GM19351 (cell line): ENCODE measurements around the gene THSD4.
"Not testable (repeated sequence)": the region's sequence is repeated elsewhere in the genome, so short reads cannot be mapped to it uniquely, and the experiment has no call there.

ENCODE experiments used
- ATAC-seq: cut with Tn5 transposase; IDR thresholded peaks from one replicate; pipeline ENCODE4 v1.9.1; 2021; ENCODE audit warnings: mild to moderate bottlenecking, moderate library complexity; ENCODE audit not compliant: unreplicated experiment

Gene THSD4

DNA sequence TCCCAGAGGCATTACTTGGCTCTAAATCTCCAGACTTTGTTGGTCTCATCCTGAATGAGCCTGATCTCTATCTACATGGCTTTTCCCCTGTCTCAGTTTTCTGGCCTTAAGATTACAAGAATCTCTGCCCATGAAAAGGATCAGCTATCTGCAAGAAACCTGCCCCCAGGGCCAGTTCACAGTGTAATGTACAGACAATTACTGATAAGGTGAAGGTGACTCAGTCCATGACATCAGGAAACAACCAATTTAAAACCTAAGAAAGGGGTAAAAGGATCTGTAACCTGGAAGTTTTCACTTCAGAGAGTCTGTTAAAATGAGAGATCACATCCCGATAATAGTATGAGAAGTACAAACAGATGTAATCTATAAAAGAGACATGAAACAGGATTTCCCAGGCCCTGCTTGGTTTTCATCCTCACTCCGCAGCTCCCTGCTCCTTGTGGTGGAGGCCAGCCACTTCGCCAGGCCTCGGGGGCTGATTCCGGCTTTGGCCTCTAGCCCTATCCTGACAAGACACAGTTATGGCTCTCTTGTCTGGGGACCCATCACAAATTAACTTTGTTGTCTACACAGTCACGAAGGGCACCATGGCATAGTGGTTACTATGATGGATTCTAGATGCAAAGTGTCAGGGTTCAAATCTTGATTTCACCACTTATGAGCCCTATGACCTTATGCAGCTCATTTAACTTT lies 136.9 kb downstream of the THSD4 start:
- no peak for ATAC-seq

DNA sequence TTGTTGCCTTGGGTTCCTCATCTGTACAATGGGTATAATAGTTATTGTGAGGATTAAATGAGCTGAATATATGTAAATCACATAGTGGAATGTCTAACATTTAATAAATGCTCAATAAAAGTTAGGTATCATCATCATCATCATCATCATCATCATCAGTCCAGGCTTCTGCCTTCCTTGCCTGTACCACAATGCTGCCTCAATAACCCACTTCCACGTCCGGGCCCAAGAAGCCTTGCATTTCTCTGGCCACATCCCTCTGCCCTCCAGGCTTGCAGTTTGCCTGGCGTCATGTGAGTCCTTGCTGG lies 137.4 kb downstream of the THSD4 start:
- no peak for ATAC-seq

DNA sequence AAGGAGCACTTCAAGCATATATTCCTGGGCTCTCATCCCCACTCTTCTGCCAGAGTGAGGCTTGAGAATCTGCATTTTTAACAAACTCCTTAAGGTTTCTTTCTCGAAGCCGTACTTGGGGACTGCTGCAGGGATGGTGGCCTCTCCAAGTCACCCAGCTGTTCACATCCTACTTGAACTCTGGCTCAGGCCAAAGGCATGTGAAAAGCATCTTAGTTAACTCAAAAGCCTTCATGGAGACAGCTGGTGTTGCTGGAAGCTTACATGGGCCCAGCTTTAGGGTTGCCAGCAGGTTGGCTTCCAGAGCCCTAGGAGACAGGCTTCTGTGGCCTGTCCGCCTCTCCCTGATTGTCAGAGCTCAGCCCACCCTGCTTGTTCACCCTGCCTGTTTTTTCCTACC lies 139.2 kb downstream of the THSD4 start:
- ATAC-seq = no peak

DNA sequence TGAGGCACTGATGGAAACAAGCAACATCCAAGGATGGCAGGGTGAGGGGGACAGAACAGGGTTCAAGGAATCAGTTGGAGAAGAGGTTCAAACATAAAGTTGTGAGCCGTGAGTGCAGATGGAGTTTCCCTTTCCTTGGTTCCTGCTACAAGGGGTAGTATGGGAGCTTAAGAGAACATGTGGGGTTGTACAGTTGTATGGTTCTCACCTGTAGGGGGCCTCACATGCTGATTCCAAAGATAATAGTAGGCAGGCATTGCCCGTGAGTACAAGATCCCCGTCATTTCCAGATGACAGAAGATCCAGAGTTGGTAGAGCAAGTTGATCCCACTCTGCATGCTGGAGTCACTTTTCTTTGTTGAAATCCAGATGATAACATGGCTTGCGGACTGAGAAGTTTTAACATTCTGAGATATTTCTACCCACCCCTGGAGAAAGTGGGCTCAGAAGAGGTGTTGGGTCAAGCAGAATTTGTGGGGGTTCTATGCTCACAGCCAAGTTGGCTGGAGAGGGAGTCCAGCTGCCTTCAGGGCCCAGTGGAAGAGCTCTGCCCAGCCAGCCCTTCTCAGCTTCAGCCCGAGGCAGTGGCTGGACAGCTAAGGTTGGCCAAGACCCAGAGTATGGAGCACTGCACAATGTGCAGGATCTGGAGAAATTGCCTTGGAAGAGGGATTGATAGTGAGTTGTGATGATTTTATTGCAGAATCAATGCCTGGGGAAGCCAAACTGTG lies 141.8 kb downstream of the THSD4 start:
- no peak for ATAC-seq

DNA sequence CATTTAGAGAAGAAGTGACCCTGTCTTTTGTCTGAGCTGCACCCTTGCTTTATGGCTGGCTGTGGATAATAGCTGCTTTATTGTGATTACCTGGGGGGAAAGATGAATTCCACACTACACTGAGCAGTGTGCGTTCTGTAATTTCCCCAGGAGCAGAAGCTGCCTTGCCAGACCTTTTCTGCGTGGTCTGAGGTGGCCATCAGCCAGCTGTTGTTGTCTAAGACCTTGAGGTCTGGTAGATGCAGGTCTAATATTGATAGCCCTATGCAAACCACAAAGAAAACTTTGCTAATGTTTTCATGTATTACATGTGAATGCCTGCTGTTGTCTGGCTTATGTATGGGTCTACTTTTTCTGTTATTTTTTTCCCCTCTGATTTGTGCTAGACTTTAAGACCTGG lies 144.6 kb downstream of the THSD4 start:
- ATAC-seq = no peak

DNA sequence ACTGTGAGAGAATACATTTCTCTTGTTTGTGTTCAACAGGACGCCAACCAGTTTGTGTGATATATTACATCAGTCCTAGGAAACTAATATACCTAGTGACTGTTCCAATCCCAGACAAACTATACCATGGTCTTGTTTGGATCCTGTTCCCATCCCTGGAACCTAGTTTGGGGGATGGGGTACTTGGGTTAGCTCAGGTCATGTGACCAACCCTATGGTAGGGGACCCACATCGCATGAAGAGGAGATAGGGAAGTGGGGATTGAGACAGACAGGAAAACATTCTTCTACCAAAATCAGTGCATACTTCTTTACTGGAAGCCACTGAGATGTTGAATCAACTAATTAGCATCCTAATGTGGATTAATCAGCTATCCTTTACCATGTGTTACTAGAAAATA lies 146.1 kb downstream of the THSD4 start:
- ATAC-seq = no peak

DNA sequence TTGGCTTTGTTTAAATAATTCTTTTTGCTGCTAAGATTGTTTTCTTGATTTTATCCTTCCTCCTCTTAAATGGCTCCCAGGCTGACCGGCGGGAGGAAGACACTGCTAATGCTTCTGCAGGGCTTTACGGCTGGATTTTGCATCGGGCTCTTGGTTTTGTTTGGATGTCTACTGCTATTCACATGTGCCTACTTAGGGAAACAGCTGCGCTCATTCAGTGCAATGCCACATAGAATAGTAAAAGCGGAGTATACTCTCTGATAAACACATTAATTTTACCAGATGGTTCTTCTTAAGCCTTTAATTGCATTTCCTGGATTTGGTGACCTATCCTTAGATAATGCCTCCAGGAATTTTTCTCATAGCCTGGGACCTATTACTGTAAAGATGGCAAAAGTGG lies 146.6 kb downstream of the THSD4 start:
- no peak for ATAC-seq

DNA sequence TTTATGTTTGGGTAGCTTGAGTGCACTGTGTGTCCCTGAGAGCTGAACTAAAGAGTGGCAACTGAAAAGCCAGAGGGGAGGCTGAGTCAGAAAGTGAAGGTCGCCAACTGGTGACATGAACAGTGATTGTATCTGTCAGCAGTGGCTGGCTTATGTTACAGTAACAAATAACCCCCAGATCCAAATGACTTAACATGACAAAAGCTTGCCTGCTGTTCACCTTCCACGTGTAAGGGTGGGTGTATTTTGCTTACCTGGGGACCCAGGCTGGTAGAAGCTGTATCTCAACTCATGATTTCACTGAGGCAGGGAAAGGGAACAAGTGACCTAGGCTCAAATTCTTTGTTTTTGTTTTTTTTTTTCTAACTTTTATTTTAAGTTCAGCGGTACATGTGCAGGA lies 147.3 kb downstream of the THSD4 start:
- no peak for ATAC-seq

DNA sequence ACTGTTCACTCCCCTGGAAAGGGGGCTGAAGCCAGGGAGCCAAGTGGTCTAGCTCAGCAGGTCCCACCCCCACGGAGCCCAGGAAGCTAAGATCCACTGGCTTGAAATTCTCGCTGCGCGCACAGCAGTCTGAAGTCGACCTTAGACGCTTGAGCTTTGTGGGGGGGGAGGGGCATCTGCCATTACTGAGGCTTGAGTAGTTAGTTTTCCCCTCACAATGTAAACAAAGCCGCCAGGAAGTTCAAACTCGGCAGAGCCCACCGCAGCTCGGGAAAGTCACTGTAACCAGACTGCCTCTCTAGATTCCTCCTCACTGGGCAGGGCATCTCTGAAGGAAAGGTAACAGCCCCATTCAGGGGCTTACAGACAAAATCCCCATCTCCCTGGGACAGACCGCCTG lies 150.3 kb downstream of the THSD4 start:
- ATAC-seq = not testable (repeated sequence)

DNA sequence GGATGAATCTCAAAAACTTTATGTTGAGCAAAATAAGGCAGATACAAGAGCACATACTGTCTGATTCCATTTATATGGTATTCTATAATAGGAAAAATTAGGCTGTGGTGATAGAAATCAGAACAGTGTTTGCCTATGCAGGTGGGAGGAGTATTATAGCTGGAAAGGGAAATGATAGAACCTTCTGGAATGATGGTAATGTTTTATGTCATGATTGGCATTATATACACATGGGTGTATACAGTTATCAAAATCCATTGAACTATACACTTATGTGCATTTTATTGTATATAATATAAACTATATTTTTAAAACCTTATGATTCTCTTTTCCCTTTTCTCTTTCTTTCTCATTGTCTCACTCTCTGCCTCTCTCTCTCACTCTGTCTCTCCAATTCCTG lies 156.1 kb downstream of the THSD4 start:
- ATAC-seq = no peak

DNA sequence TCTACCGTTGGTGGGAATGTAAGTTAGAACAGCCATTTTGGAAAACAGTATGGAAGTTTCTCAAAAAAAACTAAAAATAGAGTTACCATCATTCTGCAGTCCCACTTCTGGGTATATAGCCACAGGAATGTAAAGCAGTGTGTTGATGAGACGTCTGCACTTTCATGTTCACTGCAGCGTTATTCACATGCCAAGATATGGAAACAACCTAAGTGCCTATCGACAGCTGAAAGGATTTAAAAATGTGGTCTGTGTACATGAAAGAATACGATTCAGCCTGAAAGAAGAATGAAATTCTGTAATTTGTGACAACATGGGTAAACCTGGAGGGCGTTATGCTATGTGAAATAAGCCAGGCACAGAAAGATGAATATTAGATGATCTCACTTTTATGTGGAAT lies 157.7 kb downstream of the THSD4 start:
- ATAC-seq = no peak

DNA sequence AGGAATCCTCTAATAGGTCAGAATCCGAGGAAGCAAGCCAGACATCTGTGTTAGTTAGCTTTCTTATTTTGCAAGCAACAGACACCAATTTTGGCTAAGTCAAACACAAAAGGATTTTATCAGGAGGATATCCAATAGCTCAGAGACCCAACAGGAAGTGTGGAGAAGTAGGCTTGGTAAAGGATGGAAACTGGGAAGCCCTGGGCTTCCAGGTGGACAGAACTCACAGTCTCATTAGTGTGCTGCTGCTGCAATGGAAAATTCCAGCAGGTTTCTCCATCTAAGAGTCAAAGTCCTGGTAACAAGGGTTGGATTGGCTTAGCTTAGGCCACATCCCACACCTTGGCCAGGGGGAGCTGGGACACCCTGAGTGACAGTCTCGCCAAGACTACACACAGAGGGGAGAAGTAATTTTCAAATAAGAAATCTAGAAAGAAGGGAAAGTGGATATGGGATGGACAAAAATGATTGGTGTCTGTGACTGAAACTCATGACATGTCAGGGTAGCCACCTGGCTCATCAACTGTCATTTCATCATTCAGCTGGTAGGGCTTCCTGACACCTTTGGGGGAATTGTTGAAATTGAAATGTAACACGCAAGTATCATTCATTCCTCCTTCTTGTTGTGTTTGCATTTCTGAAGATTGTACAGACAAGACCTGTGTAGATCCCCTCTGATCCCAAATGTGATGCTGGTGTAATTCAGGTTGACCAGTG lies 158.6 kb downstream of the THSD4 start:
- ATAC-seq = no peak

DNA sequence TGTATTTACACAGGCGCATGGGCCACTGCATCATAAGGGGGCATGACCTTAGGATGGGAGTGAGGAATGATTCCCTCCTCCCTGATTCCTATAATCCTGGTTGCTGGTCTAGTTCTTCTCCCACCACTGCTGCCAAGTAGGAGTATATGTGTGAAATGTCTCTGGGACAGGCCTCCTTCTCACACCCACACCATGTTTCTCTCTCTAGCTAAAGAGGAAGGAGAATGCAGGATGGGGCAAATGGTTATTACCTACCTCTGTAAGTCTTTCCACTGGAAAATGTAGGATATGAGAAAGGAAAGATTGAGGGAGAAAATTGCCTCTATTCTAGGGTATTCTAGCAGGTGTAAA lies 159.2 kb downstream of the THSD4 start:
- ATAC-seq = no peak

DNA sequence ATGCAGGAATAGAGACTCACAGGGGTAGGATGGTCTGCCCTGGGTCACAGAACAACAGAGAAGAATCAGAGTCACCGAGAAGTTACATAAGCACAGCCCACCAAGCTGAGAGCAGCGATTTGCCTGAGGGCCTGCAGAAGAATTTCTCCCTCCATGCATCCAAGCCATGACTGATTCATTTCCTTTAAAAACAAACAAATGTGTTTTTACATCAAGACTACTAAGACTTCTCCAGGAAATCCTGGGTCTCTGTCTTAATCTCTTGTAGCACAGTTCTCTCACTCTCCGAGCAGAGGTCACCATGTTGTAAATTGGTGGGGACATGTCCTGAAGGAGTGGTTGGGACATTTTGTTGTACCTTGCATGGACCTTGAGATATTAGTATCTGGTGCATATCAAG lies 159.8 kb downstream of the THSD4 start:
- ATAC-seq = no peak

DNA sequence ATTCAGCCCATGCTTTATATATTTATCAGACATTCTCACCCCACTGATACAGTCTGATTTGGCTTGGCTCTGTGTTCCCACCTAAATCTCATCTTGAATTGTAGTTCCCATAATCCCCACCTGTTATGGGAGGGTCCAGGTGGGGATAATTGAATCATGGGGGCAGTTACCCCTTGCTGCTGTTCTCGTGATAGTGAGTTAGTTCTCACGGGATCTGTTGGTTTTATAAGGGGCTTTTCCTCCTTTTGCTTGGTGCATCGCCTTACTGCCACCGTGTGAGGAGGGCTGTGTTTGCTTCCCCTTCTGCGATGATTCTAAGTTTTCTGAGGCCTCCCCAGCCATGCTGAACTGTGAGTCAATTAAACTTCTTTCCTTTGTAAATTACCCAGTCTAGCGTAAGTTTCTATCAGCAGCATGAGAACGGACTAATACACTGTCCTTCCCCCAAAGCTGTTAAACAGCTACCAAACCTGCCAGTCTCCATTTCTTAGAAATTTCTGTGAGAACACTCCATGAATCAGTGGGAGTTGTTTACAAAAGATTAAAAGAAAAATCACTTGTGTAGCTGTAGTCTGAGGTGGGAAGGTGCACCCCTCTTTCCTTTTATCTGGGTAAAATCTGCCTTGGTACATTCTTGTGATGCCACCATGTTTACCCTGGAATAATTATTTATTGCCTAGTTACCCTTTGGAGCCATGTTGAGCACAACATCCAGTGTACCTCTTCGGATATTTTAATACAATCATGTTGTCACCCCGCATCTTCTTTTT lies 160.5 kb downstream of the THSD4 start:
- ATAC-seq = no peak

DNA sequence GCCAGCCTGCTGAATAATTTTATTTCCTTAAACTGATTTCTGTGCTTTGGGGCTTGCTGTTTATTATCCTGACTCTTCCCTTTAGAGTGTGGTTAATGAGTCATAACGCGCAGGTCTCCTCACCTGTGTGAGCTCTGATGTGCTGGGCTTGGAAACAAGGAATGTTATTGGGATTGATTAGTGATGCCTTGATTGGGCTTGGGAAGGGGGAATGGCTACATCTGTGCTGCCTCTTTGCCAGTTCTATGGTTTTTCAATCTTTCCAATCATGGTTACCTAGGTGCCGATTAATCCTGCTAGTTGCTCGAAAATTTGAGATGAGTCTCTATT lies 161.0 kb downstream of the THSD4 start:
- no peak for ATAC-seq

DNA sequence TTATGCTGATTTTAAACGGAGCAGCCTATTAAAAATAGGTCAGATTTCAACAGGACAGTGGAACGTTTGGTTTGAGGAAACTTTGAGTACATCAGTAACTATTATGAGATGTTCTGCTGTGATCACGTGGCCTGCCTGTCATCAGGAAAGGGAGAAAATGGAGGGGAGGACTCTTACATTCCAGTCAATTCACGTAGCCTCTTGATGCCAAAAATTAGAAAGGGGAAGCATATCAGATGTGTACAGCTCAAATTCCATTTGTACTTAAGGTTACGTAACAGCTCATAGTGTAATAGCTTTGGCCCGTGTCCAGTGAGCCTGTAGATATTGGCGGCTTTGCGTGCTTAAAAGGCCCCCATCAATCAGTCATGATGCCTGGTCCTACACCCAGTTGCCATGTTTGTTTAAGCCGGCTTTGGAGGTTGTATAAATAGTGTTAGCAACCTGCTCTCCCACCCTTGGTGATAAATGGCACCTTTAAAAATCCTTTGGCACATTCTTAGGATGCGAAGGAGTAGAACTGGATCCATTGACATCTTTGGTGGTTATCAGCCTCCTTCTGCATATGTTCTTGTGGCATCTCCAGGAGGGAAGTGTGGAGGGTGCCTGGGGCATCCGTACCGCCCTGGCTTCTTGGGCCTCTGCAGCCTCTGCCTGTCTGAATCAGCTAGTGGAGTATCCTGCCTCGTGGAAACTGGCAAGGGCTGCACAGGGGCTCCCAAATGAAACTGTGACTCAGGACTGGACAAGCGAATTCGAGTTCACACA lies 163.9 kb downstream of the THSD4 start:
- no peak for ATAC-seq

DNA sequence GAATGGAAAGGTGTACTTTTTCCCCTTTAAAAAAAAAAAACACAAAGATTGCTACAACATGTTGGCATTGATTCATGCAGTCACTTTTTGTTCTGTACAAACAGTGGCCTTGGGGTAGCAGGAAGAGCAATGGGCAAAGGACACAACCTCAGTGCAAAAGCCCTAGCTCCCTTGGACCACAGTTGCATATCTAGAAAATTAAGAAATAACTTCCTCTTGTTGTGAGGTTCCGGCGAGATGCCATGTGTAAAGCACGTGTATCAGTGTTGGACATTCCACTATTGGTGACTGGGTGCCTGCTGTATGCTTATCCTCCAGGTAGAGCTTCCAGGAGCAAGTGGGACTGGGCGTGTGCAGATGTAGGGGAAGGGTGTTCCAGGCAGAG lies 164.5 kb downstream of the THSD4 start:
- ATAC-seq = no peak

DNA sequence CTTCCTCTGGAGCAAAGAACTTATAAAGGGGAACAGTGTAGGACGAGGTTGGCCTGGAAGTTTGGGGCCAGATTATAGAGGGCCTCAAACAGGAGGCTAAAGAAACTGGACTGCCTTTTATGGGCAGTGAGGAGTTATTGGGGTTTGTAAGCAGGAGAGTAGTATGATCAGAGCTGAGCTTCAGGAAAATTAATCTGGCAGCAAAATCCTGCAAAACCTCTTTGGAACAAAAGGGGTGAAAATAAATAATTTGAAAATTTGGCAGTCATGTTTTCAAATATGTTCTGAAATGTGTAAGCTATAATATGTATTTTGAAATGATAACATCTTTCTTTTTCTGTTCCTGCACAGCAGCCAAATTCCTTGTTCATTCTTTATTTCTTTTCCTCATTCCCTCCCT lies 164.9 kb downstream of the THSD4 start:
- ATAC-seq = no peak

DNA sequence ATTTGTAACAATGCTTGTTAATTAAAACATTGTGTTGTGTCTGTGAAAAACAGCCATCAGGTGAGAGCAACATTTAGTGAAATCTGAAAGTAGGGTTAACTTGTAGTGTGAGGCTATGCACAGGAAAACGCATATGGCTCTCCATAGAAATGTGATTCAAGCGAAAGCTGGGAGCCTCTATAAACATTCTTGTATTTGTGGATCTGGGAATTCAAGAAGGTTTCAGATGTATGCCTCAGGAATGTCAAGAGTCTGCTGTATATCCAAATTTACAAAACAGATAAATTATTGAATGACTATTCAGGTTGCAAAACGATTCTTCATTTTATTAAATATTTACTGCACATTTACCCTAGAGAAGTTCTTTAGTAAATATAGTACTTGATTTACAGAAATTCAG lies 166.0 kb downstream of the THSD4 start:
- no peak for ATAC-seq

DNA sequence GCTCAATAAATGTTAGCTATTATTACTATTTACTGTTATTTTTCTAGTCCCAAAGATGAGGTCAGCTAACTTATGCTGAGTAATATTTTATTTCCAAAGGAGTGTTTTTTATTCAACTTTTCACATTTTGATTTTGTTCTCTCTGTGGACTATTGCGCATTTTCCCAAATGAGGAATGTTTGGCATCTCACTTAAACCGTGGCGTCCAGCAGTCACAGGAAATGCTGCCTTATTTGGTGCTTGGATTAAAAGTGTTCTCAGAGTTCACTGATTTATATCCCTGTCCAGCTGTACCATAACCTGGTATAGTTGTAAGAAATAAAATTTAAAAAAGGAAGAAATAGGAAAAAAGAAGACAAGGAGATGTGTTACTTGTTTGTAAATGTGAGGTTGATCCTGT lies 166.8 kb downstream of the THSD4 start:
- ATAC-seq = no peak
